Common myeloid progenitor, CD34-positive (primary cell): Measurements from ENCODE around the gene SGCA.

Source experiments
- CTCF ChIA-PET: fragments of 350-600 bp; sonication (Branson Sonifier 250); formaldehyde crosslinking; loops from one replicate; lab custom pipeline; 2021; ENCODE audit warnings: antibody characterized with exemption; lab: Charles Lee
- POLR2A ChIA-PET: fragments of 350-600 bp; sonication (Branson Sonifier 250); formaldehyde crosslinking; loops from one replicate; lab custom pipeline; 2021; ENCODE audit warnings: antibody characterized with exemption; lab: Charles Lee
- DNase-seq, 3 donors: peaks; one replicate each; pipeline versions ENCODE4 v3.0.0 to v3.0.0-alpha.2; 2013
- H3K27ac ChIP-seq, 2 experiments: 1 replicate in 1 of 2; 2 replicates in 1 of 2; pipeline ENCODE4 v1.7.0; 2013; ENCODE audit warnings: inconsistent platforms in 2 of 2, low read length in 2 of 2, mild to moderate bottlenecking in 2 of 2, low read depth in 1 of 2, moderate library complexity in 1 of 2; ENCODE audit not compliant: severe bottlenecking in 2 of 2, insufficient read depth in 1 of 2, poor library complexity in 1 of 2
- H3K27me3 ChIP-seq, 5 experiments: replicated peaks in 2 of 5; 1 replicate in 3 of 5; 2 replicates in 2 of 5; pipeline versions ENCODE4 v1.6.1 to v1.7.0; 2013; ENCODE audit warnings: low read length in 4 of 5, mild to moderate bottlenecking in 2 of 5, moderate library complexity in 2 of 5, inconsistent platforms in 1 of 5; ENCODE audit not compliant: insufficient read depth in 5 of 5, control insufficient read depth in 4 of 5
- H3K36me3 ChIP-seq, 4 experiments: 1 replicate in 2 of 4; 2 replicates in 2 of 4; pipeline versions ENCODE4 v1.6.1 to v1.7.0; 2013; ENCODE audit warnings: low read length in 3 of 4, control low read depth in 1 of 4, mild to moderate bottlenecking in 1 of 4; ENCODE audit not compliant: control insufficient read depth in 4 of 4, insufficient read depth in 4 of 4
- H3K4me1 ChIP-seq, 4 experiments: 1 replicate in 3 of 4; 2 replicates in 1 of 4; pipeline versions ENCODE4 v1.6.1 to v1.7.1; 2013; ENCODE audit warnings: low read length in 3 of 4, mild to moderate bottlenecking in 3 of 4, control low read depth in 1 of 4, inconsistent platforms in 1 of 4, moderate library complexity in 1 of 4; ENCODE audit not compliant: control insufficient read depth in 4 of 4, insufficient read depth in 4 of 4; ENCODE audit errors: control extremely low read depth in 1 of 4
- H3K4me3 ChIP-seq, 7 experiments: 1 replicate in 4 of 7; 2 replicates in 3 of 7; pipeline versions ENCODE4 v1.5.1 to v1.7.0; 2013; ENCODE audit warnings: mild to moderate bottlenecking in 7 of 7, low read length in 6 of 7, moderate library complexity in 6 of 7, inconsistent platforms in 2 of 7, low read depth in 2 of 7, control low read depth in 1 of 7; ENCODE audit not compliant: insufficient read depth in 4 of 7, control insufficient read depth in 1 of 7; ENCODE audit errors: extremely low read depth in 1 of 7
- H3K9me3 ChIP-seq, 5 experiments: 1 replicate in 4 of 5; 2 replicates in 1 of 5; pipeline versions ENCODE4 v1.6.1 to v1.7.1; 2013; ENCODE audit warnings: low read length in 4 of 5, mild to moderate bottlenecking in 2 of 5, inconsistent platforms in 1 of 5, low read depth in 1 of 5, moderate library complexity in 1 of 5; ENCODE audit not compliant: control insufficient read depth in 4 of 5, insufficient read depth in 2 of 5; ENCODE audit errors: control extremely low read depth in 1 of 5
- WGBS: methylation state at CpG from one replicate; pipeline ENCODE4 v1.1.5; 2013; ENCODE audit not compliant: insufficient coverage; 5-methylcytosine and 5-hydroxymethylcytosine counted together

Gene SGCA

GRCh38 chr17:50175035-50175807 lies 9.4 kb downstream of the SGCA start:
- H3K9me3 ChIP-seq = no peaks in the 10 kb centered on the region
- no peak overlapping the region for H3K4me3 ChIP-seq
- H3K27me3 ChIP-seq = no peaks in the 10 kb centered on the region
- CTCF ChIA-PET = interaction anchor here (0.7 to 7.7 kb wide), 8 partner anchors 10 to 121 kb away, joined by 3 to 87 read pairs (median 4); partner anchors contain the start of genes COL1A1, SGCA and TMEM92
- no peaks in the 10 kb centered on the region for H3K36me3 ChIP-seq
- no peak for DNase-seq
- POLR2A ChIA-PET = no interaction called here
- WGBS = 100% methylated on average over 8 of the region's 16 CpGs
- peaks cover 0 to 12% (median 9%) of the 10 kb centered on the region in 4 experiments for H3K4me1 ChIP-seq
- no peak overlapping the region for H3K27ac ChIP-seq

GRCh38 chr17:50176559-50177357 lies 11.0 kb downstream of the SGCA start:
- peaks cover 0 to 12% (median 9%) of the 10 kb centered on the region in 4 experiments for H3K4me1 ChIP-seq
- H3K27me3 ChIP-seq = no peaks in the 10 kb centered on the region
- POLR2A ChIA-PET = no interaction called here
- H3K36me3 ChIP-seq = no peaks in the 10 kb centered on the region
- H3K4me3 ChIP-seq = no peak overlapping the region
- CTCF ChIA-PET = interaction anchor here (1.0 to 3.9 kb wide), 12 partner anchors 7 to 122 kb away, joined by 3 to 27 read pairs (median 4); partner anchors contain the start of genes COL1A1, SGCA and TMEM92
- no peak overlapping the region for H3K27ac ChIP-seq
- no peak for DNase-seq
- 98% methylated on average over 13 of the region's 20 CpGs for WGBS
- no peaks in the 10 kb centered on the region for H3K9me3 ChIP-seq

GRCh38 chr17:50177476-50177875 lies 11.7 kb downstream of the SGCA start:
- no peaks in the 10 kb centered on the region for H3K27me3 ChIP-seq
- POLR2A ChIA-PET = no interaction called here
- H3K9me3 ChIP-seq = no peaks in the 10 kb centered on the region
- peak overlapping the region in 1 of 7 experiments; percentile 66 for H3K4me3 ChIP-seq
- peaks cover 0 to 12% (median 9%) of the 10 kb centered on the region in 4 experiments for H3K4me1 ChIP-seq
- DNase-seq = no peak
- CTCF ChIA-PET = interaction anchor here (0.6 to 3.9 kb wide), 14 partner anchors 8 to 122 kb away, joined by 3 to 27 read pairs (median 4); partner anchors contain the start of genes COL1A1 and PPP1R9B
- 99% methylated on average over 10 of the region's 10 CpGs for WGBS
- no peak overlapping the region for H3K27ac ChIP-seq
- no peaks in the 10 kb centered on the region for H3K36me3 ChIP-seq

GRCh38 chr17:50177983-50178834 lies 12.4 kb downstream of the SGCA start:
- H3K27me3 ChIP-seq = no peaks in the 10 kb centered on the region
- no peak overlapping the region for H3K27ac ChIP-seq
- no peaks in the 10 kb centered on the region for H3K36me3 ChIP-seq
- H3K4me3 ChIP-seq = peak overlapping the region in 4 of 7 experiments; percentile 23 to 66 (median 50)
- peak; percentile 74 to 86 (median 81) for DNase-seq
- 24% methylated on average over 13 of the region's 22 CpGs for WGBS
- CTCF ChIA-PET = interaction anchor here (0.6 to 3.9 kb wide), 17 partner anchors 8 to 131 kb away, joined by 3 to 27 read pairs (median 4); partner anchors contain the start of genes COL1A1 and PPP1R9B
- H3K4me1 ChIP-seq = peaks cover 0 to 13% (median 10%) of the 10 kb centered on the region in 4 experiments
- POLR2A ChIA-PET = no interaction called here
- no peaks in the 10 kb centered on the region for H3K9me3 ChIP-seq

GRCh38 chr17:50180111-50180510 lies 14.3 kb downstream of the SGCA start:
- CTCF ChIA-PET = interaction anchor here (1.8 to 1.9 kb wide), 2 partner anchors 11 to 20 kb away, joined by 5 to 6 read pairs; partner anchors contain the start of gene COL1A1
- POLR2A ChIA-PET = no interaction called here

GRCh38 chr17:50180620-50181019 lies 14.8 kb downstream of the SGCA start:
- H3K27ac ChIP-seq = no peak overlapping the region
- POLR2A ChIA-PET = no interaction called here
- no peaks in the 10 kb centered on the region for H3K36me3 ChIP-seq
- CTCF ChIA-PET = interaction anchor here (1.7 to 1.9 kb wide), 3 partner anchors 11 to 20 kb away, joined by 4 to 6 read pairs (median 5); partner anchors contain the start of gene COL1A1
- H3K4me3 ChIP-seq = no peak overlapping the region
- peaks cover 0 to 31% (median 28%) of the 10 kb centered on the region in 4 experiments for H3K4me1 ChIP-seq
- H3K9me3 ChIP-seq = no peaks in the 10 kb centered on the region
- 97% methylated on average over 4 of the region's 12 CpGs for WGBS
- H3K27me3 ChIP-seq = no peaks in the 10 kb centered on the region
- DNase-seq = no peak

More at GRCh38 chr17:50180111-50180510, 14.3 kb downstream of the SGCA start:
- H3K4me3 ChIP-seq = no peak overlapping the region
- WGBS = 100% methylated on average over 4 of the region's 4 CpGs
- H3K9me3 ChIP-seq = no peaks in the 10 kb centered on the region
- DNase-seq = no peak
- no peaks in the 10 kb centered on the region for H3K36me3 ChIP-seq
- H3K27me3 ChIP-seq = no peaks in the 10 kb centered on the region
- H3K27ac ChIP-seq = no peak overlapping the region
- H3K4me1 ChIP-seq = peaks cover 0 to 31% (median 28%) of the 10 kb centered on the region in 4 experiments
